ACC112 (cell line): ENCODE data around the gene GANC.

Experiments used
- H2AFZ ChIP-seq: fragments of 200-600 bp; sonication (generic); one replicate; pipeline ENCODE4 v1.6.0; 2017; ENCODE audit warnings: antibody characterized with exemption, low read length; ENCODE audit not compliant: unreplicated experiment
- H3K27ac ChIP-seq: fragments of 200-600 bp; sonication (generic); 2 replicates; pipeline ENCODE4 v1.5.1; 2014; ENCODE audit warnings: low read depth, mild to moderate bottlenecking, antibody characterized with exemption, low read length, moderate library complexity
- H3K27me3 ChIP-seq: fragments of 200-600 bp; sonication (generic); 2 replicates; pipeline ENCODE4 v1.6.1; 2014; ENCODE audit warnings: mild to moderate bottlenecking, antibody characterized with exemption, low read length, moderate library complexity, mixed read lengths; ENCODE audit not compliant: insufficient read depth
- H3K36me3 ChIP-seq: fragments of 200-600 bp; sonication (generic); 2 replicates; pipeline ENCODE4 v1.6.1; 2016; ENCODE audit warnings: mild to moderate bottlenecking, antibody characterized with exemption, low read length, moderate library complexity, mixed read lengths; ENCODE audit not compliant: insufficient read depth
- H3K4me1 ChIP-seq: fragments of 200-600 bp; sonication (generic); one replicate; pipeline ENCODE4 v1.6.1; 2016; ENCODE audit warnings: low read length, mixed read lengths; ENCODE audit not compliant: insufficient read depth, unreplicated experiment, control insufficient read depth
- H3K4me3 ChIP-seq: fragments of 200-600 bp; sonication (generic); 2 replicates; pipeline ENCODE4 v1.5.1; 2014; ENCODE audit warnings: mild to moderate bottlenecking, low read depth, low read length
- H3K79me2 ChIP-seq: fragments of 200-600 bp; sonication (generic); one replicate; pipeline ENCODE4 v1.6.0; 2016; ENCODE audit warnings: low read length; ENCODE audit not compliant: control insufficient read depth, unreplicated experiment, insufficient read depth

GANC gene

GRCh38 chr15:42392309-42393024, 119.5 kb downstream of the GANC start:
- no peak overlapping the region for H2AFZ ChIP-seq
- no peaks in the 10 kb centered on the region for H3K4me1 ChIP-seq

GRCh38 chr15:42394106-42394505, 121.1 kb downstream of the GANC start:
- H3K27me3 ChIP-seq = no peaks in the 10 kb centered on the region
- no peaks in the 10 kb centered on the region for H3K79me2 ChIP-seq
- no peak overlapping the region for H2AFZ ChIP-seq
- no peak overlapping the region for H3K4me3 ChIP-seq
- no peaks in the 10 kb centered on the region for H3K36me3 ChIP-seq
- no peaks in the 10 kb centered on the region for H3K4me1 ChIP-seq
- no peak overlapping the region for H3K27ac ChIP-seq

More at GRCh38 chr15:42392309-42393024, 119.5 kb downstream of the GANC start:
- Histone ChIP-seq H3K27ac (no peak overlapping the region), H3K36me3 (no peaks in the 10 kb centered on the region), H3K4me3 (no peak overlapping the region), H3K27me3 (no peaks in the 10 kb centered on the region), H3K79me2 (no peaks in the 10 kb centered on the region)

- no peak overlapping the region for H3K4me3 ChIP-seq
- no peaks in the 10 kb centered on the region for H3K79me2 ChIP-seq
- no peak overlapping the region for H3K27ac ChIP-seq
Observed at GRCh38 chr15:42395838-42396237, 122.8 kb downstream of the GANC start.

GRCh38 chr15:42401544-42402454, 128.8 kb downstream of the GANC start:
- Histone ChIP-seq H3K79me2 (no peaks in the 10 kb centered on the region), H3K4me3 (no peak overlapping the region), H3K4me1 (no peaks in the 10 kb centered on the region), H3K27ac (no peak overlapping the region), H2AFZ (no peak overlapping the region), H3K36me3 (no peaks in the 10 kb centered on the region), H3K27me3 (no peaks in the 10 kb centered on the region)

More at GRCh38 chr15:42395838-42396237, 122.8 kb downstream of the GANC start:
- H3K4me1 ChIP-seq = no peaks in the 10 kb centered on the region
- no peak overlapping the region for H2AFZ ChIP-seq
- H3K27me3 ChIP-seq = no peaks in the 10 kb centered on the region
- no peaks in the 10 kb centered on the region for H3K36me3 ChIP-seq

GRCh38 chr15:42402455-42403205, 129.6 kb downstream of the GANC start:
- no peaks in the 10 kb centered on the region for H3K4me1 ChIP-seq
- H3K27me3 ChIP-seq = no peaks in the 10 kb centered on the region
- H3K27ac ChIP-seq = no peak overlapping the region
- H3K4me3 ChIP-seq = no peak overlapping the region
- no peak overlapping the region for H2AFZ ChIP-seq
- H3K36me3 ChIP-seq = no peaks in the 10 kb centered on the region
- no peaks in the 10 kb centered on the region for H3K79me2 ChIP-seq

- Histone ChIP-seq H3K27me3 (no peaks in the 10 kb centered on the region), H3K79me2 (no peaks in the 10 kb centered on the region), H3K27ac (no peak overlapping the region), H2AFZ (no peak overlapping the region), H3K36me3 (no peaks in the 10 kb centered on the region), H3K4me1 (no peaks in the 10 kb centered on the region), H3K4me3 (no peak overlapping the region)
Observed at GRCh38 chr15:42403389-42403788, 130.4 kb downstream of the GANC start.

GRCh38 chr15:42404461-42405235, 131.6 kb downstream of the GANC start:
- Histone ChIP-seq H3K27me3 (no peaks in the 10 kb centered on the region), H3K27ac (no peak overlapping the region), H3K4me1 (no peaks in the 10 kb centered on the region)

GRCh38 chr15:42405863-42406482, 133.0 kb downstream of the GANC start:
- Histone ChIP-seq H3K27ac (no peak overlapping the region), H3K4me1 (no peaks in the 10 kb centered on the region), H3K4me3 (no peak overlapping the region), H3K79me2 (no peaks in the 10 kb centered on the region), H2AFZ (no peak overlapping the region), H3K27me3 (no peaks in the 10 kb centered on the region), H3K36me3 (no peaks in the 10 kb centered on the region)

More at GRCh38 chr15:42404461-42405235, 131.6 kb downstream of the GANC start:
- no peaks in the 10 kb centered on the region for H3K36me3 ChIP-seq
- no peaks in the 10 kb centered on the region for H3K79me2 ChIP-seq
- H3K4me3 ChIP-seq = no peak overlapping the region
- no peak overlapping the region for H2AFZ ChIP-seq
